CD4-positive, alpha-beta T cell treated with Interleukin-6 at 100 ng/mL for 8 hours (primary cell): ENCODE results near the gene MAP7D2.

Experiments used
- DNase-seq: peaks from one replicate; pipeline ENCODE4 v3.0.0-alpha.2; 2020; ENCODE audit warnings: mixed read lengths, low spot score

Gene MAP7D2

DNA sequence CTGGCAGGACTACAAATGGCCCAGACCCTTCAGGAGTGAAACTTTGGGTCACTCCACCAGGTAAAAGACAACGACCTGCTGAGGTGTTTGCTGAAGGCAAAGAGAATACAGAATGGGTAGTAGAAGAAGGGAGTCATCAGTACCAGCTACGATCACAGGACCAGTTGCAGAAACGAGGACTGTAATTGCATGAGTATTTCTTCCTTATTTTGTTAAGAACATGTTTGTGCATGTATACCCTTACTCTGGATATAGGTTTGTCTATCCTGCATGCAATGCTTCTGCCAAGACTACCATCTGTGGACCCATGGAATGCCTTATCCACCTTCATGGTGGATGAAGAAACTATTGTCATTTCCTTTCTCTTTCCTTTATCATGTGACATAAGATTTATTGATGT is 77.7 kb downstream of the MAP7D2 start:
- DNase-seq, result no peak

DNA sequence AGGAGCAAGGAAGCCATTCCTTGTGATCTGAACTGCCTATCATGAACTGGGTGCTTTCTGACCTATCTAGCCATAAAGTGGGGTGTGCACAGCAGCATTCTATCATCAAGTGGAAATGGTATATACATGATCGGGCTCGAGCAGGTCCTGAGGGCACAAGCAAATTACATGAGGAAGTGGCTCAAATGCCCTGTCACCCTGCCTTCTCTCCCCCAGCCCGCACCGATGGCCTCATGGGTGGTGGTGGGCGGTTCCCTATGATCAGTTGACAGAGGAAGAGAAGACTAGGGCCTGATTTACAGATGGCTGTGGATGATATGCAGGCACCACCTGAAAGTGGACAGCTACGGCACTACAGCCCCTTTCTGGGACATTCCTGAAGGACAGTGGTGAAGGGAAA is 79.5 kb downstream of the MAP7D2 start:
- DNase-seq, result no peak

GRCh38 chrX:20032201-20032600 is 84.5 kb downstream of the MAP7D2 start:
- no peak for DNase-seq

DNA sequence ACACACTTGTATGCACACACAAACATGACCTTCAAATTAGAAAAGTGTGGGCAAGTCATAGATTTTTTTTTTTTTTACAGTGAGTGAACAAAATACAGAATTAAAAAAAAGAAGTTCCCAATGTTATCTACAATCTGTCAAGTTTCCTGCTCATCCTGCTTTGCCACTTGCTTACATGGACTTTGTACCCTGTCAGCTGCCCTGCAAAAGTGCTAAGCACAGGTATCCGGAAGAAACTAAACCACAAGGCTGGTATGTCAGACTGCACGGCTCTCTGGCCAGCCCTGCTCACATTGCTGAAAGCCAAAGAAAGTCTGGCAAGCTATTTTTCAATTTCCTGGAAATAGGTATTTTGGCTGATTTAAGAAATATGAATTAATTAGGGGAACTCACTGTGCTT is 87.0 kb downstream of the MAP7D2 start:
- DNase-seq, result no peak

DNA sequence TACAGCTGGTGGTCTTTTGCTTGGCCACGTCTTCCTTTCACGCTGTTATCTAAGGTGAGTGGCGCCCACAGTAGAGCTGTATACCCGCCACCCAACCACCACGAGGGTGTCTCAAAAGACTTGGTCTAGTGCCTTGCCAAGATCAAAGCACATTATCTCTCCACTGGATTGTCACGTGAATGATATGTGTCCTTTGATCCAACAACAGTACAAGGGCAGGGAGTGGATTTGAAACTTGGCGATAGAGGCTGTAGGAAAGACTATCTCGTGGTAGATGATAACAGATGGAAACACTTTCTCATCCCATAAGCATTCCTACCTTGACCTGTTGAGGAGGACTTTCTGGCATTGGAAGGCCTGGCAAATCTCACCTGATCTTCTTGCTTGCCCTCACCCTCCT is 88.1 kb downstream of the MAP7D2 start:
- no peak for DNase-seq

DNA sequence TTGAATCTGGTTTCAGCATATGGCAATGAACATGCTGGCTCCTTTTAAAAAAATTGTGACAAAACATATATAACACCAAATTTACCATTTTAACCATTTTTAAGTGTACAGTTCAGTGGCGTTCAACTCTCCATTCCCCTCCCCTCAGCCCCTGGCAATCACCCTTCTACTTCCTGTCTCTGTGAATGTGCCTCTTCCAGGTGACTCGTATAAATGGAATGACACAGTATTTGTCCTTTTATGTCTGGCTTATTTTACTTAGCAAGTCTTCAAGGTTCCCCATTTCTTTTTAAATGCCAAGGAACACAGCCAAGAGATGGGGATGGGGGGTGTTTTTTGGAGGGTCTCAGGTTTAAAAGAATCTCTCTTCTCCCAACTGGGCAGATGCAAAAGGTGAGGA is 90.4 kb downstream of the MAP7D2 start:
- no peak for DNase-seq

- DNase-seq, result no peak
Measured at GRCh38 chrX:20019672-20020365, 96.9 kb downstream of the MAP7D2 start.

GRCh38 chrX:20016616-20016945 is 100.1 kb downstream of the MAP7D2 start:
- no peak for DNase-seq

- DNase-seq, result no peak
Measured at GRCh38 chrX:20015945-20016615, 100.6 kb downstream of the MAP7D2 start.

DNA sequence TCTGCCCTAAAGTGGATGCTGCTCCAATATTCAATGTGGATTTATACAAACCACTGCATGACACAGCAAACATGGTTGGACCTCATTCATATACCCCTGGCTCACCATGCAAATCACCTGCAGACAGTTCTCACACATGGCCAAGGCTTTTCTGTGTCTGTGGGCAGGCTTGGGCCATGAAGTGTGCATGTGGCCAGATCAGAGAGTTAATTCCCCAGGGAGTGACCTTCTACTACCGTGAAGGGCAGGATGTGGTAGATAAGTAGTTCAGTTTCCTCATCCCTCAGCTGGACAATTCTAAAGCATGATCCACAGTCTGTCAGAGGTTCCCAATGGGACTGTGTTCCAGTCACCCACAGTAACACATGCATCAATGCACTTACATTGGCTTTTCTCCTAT is 101.3 kb downstream of the MAP7D2 start:
- no peak for DNase-seq

DNA sequence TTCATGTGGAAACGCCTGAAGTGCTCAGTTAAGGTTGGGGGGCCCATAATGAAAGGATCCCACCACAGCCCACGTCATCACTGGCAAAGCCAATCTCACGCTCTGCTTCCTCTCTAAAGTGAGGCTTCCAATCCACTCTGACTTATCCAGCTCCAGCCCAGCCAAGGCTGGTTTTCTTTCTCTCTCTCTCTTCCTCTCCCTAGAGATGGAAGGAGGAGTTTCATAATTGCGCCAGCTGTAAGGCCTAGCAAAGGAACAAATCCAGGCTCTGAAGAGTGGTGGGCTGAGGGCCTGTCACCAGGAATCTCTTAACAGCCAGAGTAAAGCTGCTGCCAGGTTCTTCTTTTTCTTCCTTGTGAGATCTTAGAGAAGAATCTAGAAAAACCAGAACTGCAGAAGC is 105.1 kb downstream of the MAP7D2 start:
- DNase-seq, result no peak

GRCh38 chrX:20007962-20008622 is 108.6 kb downstream of the MAP7D2 start:
- DNase-seq, result no peak

- no peak for DNase-seq
Measured at GRCh38 chrX:20005883-20006282, 110.8 kb downstream of the MAP7D2 start.

GRCh38 chrX:20001588-20001987 is 115.1 kb downstream of the MAP7D2 start:
- DNase-seq, result no peak

DNA sequence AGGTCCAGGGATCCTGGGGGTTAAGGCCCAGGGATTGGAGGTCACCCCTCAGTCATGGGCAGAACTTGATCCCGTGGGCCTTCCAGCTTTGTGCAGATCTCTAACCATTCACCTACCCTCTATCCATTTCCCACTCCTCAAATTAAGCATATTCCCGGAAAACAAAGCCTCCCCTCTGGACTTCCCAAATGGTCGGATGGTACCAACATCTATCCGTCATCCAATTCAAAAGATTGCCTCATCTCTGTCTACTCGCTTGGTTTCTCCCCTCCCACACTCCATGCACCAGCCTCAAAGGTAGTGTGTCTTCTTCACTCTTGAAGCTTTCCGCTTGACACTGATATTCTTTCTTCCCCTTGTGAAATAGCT is 125.4 kb downstream of the MAP7D2 start:
- DNase-seq, result no peak

- DNase-seq, result peak; percentile 90
Measured at GRCh38 chrX:19990556-19991349, 126.0 kb downstream of the MAP7D2 start, which contains the start of gene BCLAF3. TSS of gene BCLAF3 (minus strand) at chrX:19991061. CDS start at chrX:19970264, 20,797 bp downstream.

DNA sequence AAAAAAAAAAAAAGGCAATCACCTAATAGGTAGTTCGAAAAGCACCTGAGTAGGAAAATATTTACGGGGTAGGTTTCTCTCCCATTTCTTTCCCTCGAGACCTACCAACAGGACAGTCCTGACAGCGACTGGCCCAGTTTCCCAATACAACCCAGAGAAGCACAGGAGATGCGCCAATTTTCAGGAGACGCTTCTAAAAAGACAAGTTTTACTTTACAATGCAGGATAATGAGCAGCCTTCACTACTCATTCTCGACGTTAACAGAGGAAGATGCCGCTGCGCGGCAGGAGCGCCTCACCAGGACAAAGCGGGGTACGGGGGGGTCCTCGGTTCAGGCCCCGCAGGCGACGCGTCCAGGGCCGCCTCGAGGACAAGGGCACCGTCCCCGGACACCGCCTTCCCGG is 126.6 kb downstream of the MAP7D2 start:
- DNase-seq, result peak; percentile 1

- no peak for DNase-seq
Measured at GRCh38 chrX:19987856-19988255, 128.9 kb downstream of the MAP7D2 start.

GRCh38 chrX:19986531-19986930 is 130.2 kb downstream of the MAP7D2 start:
- no peak for DNase-seq

- DNase-seq, result no peak
Measured at GRCh38 chrX:19981947-19982346, 134.8 kb downstream of the MAP7D2 start.

GRCh38 chrX:19975845-19976244 is 140.9 kb downstream of the MAP7D2 start:
- DNase-seq, result no peak

DNA sequence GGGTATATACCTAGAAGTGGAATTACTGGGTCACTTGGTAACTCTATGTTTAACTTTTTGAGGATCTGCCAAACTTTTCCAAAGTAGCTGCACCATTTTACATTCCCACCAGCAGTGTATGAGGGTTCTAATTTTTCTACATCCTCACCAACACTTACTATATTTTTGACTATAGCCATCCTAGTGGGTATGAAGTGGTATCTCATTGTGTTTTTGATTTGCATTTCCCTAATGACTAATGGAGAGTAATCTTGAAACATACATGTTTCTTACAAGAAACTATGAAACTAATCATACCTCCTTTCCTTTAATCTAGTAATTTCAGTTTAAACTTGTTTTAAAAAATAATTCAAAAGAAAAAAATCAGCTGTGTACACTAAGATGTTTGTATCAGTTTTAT is 143.7 kb downstream of the MAP7D2 start:
- DNase-seq, result no peak

- no peak for DNase-seq
Measured at GRCh38 chrX:19968276-19968675, 148.4 kb downstream of the MAP7D2 start.
